Measurements from ENCODE around the gene F2RL1. TPM values are rescaled to one million over a fixed set of nuclear protein-coding genes. Genes with fewer than 3 reads are reported as not detected.
A peak's percentile ranks its signal among the peaks of the same experiment; 100 is the strongest.

F2RL1 gene
- total and polyA plus RNA-seq, 2 of the 13 experiments (the other 11 are each of a cell fraction or from before 2014, with no cell fraction given), result 9.9 to 23.0 TPM

DNA sequence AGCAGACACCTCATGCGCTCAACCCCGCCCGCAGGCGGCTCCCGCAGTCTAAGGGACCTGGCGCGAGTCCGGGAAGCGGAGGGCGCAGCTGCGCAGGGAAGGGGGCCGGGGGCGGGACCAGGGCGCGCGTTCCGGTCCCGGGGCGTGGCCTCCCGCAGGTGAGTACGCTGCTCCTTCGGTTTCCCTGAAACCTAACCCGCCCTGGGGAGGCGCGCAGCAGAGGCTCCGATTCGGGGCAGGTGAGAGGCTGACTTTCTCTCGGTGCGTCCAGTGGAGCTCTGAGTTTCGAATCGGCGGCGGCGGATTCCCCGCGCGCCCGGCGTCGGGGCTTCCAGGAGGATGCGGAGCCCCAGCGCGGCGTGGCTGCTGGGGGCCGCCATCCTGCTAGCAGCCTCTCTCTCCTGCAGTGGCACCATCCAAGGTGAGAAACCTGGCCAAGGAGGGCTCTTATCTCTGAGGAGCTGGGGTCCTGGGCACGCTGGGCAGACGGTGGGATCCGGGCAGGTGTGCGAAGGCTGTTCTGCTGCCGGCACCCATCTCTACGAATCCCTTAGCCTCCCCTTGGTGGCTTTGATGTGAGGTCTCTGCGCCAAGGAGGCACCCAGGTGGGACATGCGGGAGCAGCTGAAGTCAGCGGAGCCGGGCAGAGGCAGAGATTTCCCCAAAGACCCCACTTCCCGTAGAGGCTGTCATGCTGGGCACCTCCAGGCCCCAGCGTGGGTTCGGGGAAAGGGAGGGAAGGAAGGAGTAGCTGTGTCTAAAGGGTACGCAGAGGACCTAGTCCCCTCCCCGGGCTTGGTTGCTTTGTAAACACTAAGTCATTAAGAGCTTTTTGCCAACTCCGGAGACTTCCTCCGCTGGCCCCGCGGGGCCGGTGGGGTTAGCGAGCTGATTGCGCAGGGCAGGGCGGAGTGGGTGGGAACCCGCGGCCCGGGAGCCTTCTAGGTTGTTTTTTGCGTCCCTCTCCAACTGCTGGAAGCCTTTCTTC is at the start of gene F2RL1 (continued):
- TF ChIP-seq ETV5 (CRISPR knock-in tag; IDR thresholded peaks at IDR 0.05; ENCODE audit: borderline replicate concordance), result peak; percentile 34; the same call in 1 of the 2 replicates
- no peak for TF ChIP-seq ZNF761 (CRISPR knock-in tag; conservative IDR thresholded peaks at IDR 0.05)
- TF ChIP-seq, protein P1, sequence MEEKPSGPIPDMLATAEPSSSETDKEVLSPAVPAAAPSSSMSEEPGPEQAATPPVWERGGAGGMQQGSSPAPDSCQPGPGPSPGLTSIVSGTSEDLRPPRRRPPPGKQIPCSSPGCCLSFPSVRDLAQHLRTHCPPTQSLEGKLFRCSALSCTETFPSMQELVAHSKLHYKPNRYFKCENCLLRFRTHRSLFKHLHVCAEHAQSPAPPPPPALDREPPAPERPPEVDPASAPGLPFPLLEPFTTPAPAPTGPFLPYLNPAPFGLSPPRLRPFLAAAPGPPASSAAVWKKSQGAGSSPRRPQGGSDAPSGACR (CRISPR knock-in tag; IDR thresholded peaks at IDR 0.05), result no peak
- TF ChIP-seq, protein P2, sequence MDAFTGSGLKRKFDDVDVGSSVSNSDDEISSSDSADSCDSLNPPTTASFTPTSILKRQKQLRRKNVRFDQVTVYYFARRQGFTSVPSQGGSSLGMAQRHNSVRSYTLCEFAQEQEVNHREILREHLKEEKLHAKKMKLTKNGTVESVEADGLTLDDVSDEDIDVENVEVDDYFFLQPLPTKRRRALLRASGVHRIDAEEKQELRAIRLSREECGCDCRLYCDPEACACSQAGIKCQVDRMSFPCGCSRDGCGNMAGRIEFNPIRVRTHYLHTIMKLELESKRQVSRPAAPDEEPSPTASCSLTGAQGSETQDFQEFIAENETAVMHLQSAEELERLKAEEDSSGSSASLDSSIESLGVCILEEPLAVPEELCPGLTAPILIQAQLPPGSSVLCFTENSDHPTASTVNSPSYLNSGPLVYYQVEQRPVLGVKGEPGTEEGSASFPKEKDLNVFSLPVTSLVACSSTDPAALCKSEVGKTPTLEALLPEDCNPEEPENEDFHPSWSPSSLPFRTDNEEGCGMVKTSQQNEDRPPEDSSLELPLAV (CRISPR knock-in tag; conservative IDR thresholded peaks at IDR 0.05; ENCODE audit: low read depth), result no peak
- TF ChIP-seq ZNF547 (CRISPR knock-in tag; IDR thresholded peaks at IDR 0.05), result peak; percentile 59; the same call in 1 of the 2 replicates
- no peak for TF ChIP-seq ARHGAP35 (CRISPR knock-in tag; IDR thresholded peaks at IDR 0.05; ENCODE audit: borderline replicate concordance)
- no peak for TF ChIP-seq BHLHE40 (IDR thresholded peaks at IDR 0.05; ENCODE audit: low read length)
- no peak for TF ChIP-seq ZNF484 (CRISPR knock-in tag; IDR thresholded peaks at IDR 0.05; ENCODE audit: borderline replicate concordance, low read depth)
- TF ChIP-seq ZNF589 (CRISPR knock-in tag; conservative IDR thresholded peaks at IDR 0.05), result no peak
- TF ChIP-seq, protein P3, sequence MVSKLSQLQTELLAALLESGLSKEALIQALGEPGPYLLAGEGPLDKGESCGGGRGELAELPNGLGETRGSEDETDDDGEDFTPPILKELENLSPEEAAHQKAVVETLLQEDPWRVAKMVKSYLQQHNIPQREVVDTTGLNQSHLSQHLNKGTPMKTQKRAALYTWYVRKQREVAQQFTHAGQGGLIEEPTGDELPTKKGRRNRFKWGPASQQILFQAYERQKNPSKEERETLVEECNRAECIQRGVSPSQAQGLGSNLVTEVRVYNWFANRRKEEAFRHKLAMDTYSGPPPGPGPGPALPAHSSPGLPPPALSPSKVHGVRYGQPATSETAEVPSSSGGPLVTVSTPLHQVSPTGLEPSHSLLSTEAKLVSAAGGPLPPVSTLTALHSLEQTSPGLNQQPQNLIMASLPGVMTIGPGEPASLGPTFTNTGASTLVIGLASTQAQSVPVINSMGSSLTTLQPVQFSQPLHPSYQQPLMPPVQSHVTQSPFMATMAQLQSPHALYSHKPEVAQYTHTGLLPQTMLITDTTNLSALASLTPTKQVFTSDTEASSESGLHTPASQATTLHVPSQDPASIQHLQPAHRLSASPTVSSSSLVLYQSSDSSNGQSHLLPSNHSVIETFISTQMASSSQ (IDR thresholded peaks at IDR 0.05; ENCODE audit: low read depth), result no peak
- TF ChIP-seq, protein P3 (CRISPR knock-in tag; IDR thresholded peaks at IDR 0.05; ENCODE audit: borderline replicate concordance), result no peak
- TF ChIP-seq, protein P4, sequence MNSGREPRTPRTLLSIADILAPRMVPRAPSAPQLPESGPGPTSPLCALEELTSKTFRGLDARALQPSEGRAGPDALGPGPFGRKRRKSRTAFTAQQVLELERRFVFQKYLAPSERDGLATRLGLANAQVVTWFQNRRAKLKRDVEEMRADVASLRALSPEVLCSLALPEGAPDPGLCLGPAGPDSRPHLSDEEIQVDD (CRISPR knock-in tag; IDR thresholded peaks at IDR 0.05; ENCODE audit: borderline replicate concordance), result no peak
- no peak for TF ChIP-seq ZNF234 (CRISPR knock-in tag; conservative IDR thresholded peaks at IDR 0.05)
- TF ChIP-seq ZNF121 (CRISPR knock-in tag; IDR thresholded peaks at IDR 0.05), result no peak
- no peak for TF ChIP-seq HMGA1 (CRISPR knock-in tag; conservative IDR thresholded peaks at IDR 0.05)
- TF ChIP-seq, protein P5, sequence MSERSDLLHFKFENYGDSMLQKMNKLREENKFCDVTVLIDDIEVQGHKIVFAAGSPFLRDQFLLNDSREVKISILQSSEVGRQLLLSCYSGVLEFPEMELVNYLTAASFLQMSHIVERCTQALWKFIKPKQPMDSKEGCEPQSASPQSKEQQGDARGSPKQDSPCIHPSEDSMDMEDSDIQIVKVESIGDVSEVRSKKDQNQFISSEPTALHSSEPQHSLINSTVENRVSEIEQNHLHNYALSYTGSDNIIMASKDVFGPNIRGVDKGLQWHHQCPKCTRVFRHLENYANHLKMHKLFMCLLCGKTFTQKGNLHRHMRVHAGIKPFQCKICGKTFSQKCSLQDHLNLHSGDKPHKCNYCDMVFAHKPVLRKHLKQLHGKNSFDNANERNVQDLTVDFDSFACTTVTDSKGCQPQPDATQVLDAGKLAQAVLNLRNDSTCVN (CRISPR knock-in tag; IDR thresholded peaks at IDR 0.05; ENCODE audit: borderline replicate concordance), result no peak
- TF ChIP-seq, protein P6, sequence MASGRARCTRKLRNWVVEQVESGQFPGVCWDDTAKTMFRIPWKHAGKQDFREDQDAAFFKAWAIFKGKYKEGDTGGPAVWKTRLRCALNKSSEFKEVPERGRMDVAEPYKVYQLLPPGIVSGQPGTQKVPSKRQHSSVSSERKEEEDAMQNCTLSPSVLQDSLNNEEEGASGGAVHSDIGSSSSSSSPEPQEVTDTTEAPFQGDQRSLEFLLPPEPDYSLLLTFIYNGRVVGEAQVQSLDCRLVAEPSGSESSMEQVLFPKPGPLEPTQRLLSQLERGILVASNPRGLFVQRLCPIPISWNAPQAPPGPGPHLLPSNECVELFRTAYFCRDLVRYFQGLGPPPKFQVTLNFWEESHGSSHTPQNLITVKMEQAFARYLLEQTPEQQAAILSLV (CRISPR knock-in tag; IDR thresholded peaks at IDR 0.05; ENCODE audit: borderline replicate concordance), result peak; percentile 74; the same call in 1 of the 2 replicates
- no peak for TF ChIP-seq SOX6 (IDR thresholded peaks at IDR 0.05)
- TF ChIP-seq SOX6 (CRISPR knock-in tag; IDR thresholded peaks at IDR 0.05), result peak; percentile 41; the same call in 1 of the 2 replicates

Measured in HepG2 (cell line).